K562 (cell line): Measurements from ENCODE around the gene SLC2A13. TPM values are rescaled to one million over a fixed set of nuclear protein-coding genes. Genes with fewer than 3 reads are reported as not detected.

Experiments
- ATAC-seq: fragments of 200-7000 bp; cut with Tn5 transposase; 3 replicates; pipeline ENCODE4 v1.9.1; 2020; ENCODE audit warnings: moderate library complexity
- BruUV-seq: library from RNA; stranded (reverse); fragments of 400-500 nt; replicated peaks from 2 replicates; lab custom pipeline; 2021; lab: Mats Ljungman, UMichigan
- CTCF ChIA-PET: fragments of 300-600 bp; formaldehyde crosslinking; extraction: SDS; loops from one replicate; lab custom pipeline; 2021; ENCODE audit warnings: low intra/inter-chr PET ratio; lab: Yijun Ruan, JAX
- POLR2A ChIA-PET: fragments of 300-600, 350-650 bp; sonication (Branson Sonifier 250); formaldehyde crosslinking; extraction: SDS; loops from one replicate; lab custom pipeline; 2021; ENCODE audit warnings: antibody characterized with exemption, inconsistent platforms; lab: Yijun Ruan, JAX
- DNase-seq, 4 experiments: peaks; one replicate each; pipeline versions ENCODE4 v3.0.0 to v3.0.0-alpha.2; 2011 to 2018; ENCODE audit warnings: low spot score in 3 of 4, mixed read lengths in 3 of 4; ENCODE audit errors: extremely low read depth in 1 of 4
- FAIRE-seq: peaks from 2 replicates; lab custom pipeline; 2011; peaks lifted over from hg19 to GRCh38; lab: Jason Lieb, UNC
- H2AFZ ChIP-seq: 2 replicates; pipeline ENCODE4 v1.6.0; 2011; ENCODE audit warnings: low read depth, low read length, control low read depth, inconsistent platforms
- H3K27ac ChIP-seq: fragments of 200-600 bp; 3 replicates; pipeline ENCODE4 v1.8.0; 2011; ENCODE audit warnings: low read depth, mild to moderate bottlenecking, control low read depth, inconsistent platforms, low read length, moderate library complexity, mixed read lengths; ENCODE audit errors: extremely low read depth
- H3K27me3 ChIP-seq, 2 experiments: fragments of 300-600 bp in 1 of 2; 2 replicates in 1 of 2; 3 replicates in 1 of 2; pipeline versions ENCODE4 v1.6.0 to v1.8.0; 2011; ENCODE audit warnings: inconsistent platforms in 2 of 2, low read length in 2 of 2, mild to moderate bottlenecking in 1 of 2, mixed read lengths in 1 of 2, moderate library complexity in 1 of 2; ENCODE audit not compliant: control insufficient read depth in 2 of 2, insufficient read depth in 2 of 2
- H3K36me3 ChIP-seq: fragments of 300-600 bp; 3 replicates; pipeline ENCODE4 v1.8.0; 2011; ENCODE audit warnings: mild to moderate bottlenecking, low read length, inconsistent platforms; ENCODE audit not compliant: control insufficient read depth, insufficient read depth
- H3K4me1 ChIP-seq, 2 experiments: fragments of 200-600 bp in 1 of 2; replicated peaks in 1 of 2; 2 replicates in 1 of 2; 3 replicates in 1 of 2; pipeline versions ENCODE4 v1.5.1 to v1.8.0; 2011; ENCODE audit warnings: inconsistent platforms in 2 of 2, low read length in 2 of 2, mild to moderate bottlenecking in 1 of 2, mixed read lengths in 1 of 2, moderate library complexity in 1 of 2; ENCODE audit not compliant: control insufficient read depth in 2 of 2, insufficient read depth in 2 of 2
- H3K4me2 ChIP-seq: 2 replicates; pipeline ENCODE4 v1.6.1; 2011; ENCODE audit warnings: low read length, control low read depth, inconsistent platforms, mixed read lengths; ENCODE audit not compliant: insufficient read depth
- H3K4me3 ChIP-seq: fragments of 200-600 bp; sonication (generic), shearing (Covaris generic); 2 replicates; pipeline ENCODE4 v1.5.1; 2016; ENCODE audit warnings: control low read depth, inconsistent platforms
- H3K79me2 ChIP-seq: fragments of 200-600 bp; 3 replicates; pipeline ENCODE4 v1.8.0; 2011; ENCODE audit warnings: low read length, inconsistent platforms; ENCODE audit not compliant: control insufficient read depth, insufficient read depth
- H3K9ac ChIP-seq, 2 experiments: 2 replicates each; pipeline versions ENCODE4 v1.6.0 to v1.6.1; 2011; ENCODE audit warnings: low read depth in 2 of 2, low read length in 2 of 2, control low read depth in 1 of 2, inconsistent platforms in 1 of 2, mild to moderate bottlenecking in 1 of 2, mixed read lengths in 1 of 2; ENCODE audit not compliant: insufficient read depth in 1 of 2
- H3K9me1 ChIP-seq: one replicate; pipeline ENCODE4 v1.6.0; 2011; ENCODE audit warnings: inconsistent platforms, mild to moderate bottlenecking, low read length, moderate library complexity; ENCODE audit not compliant: control insufficient read depth, insufficient read depth
- H3K9me3 ChIP-seq: replicated peaks from 2 replicates; pipeline ENCODE4 v1.5.1; 2011; ENCODE audit warnings: low read depth, low read length, inconsistent platforms; ENCODE audit not compliant: control insufficient read depth, insufficient read depth
- H4K20me1 ChIP-seq: replicated peaks from 2 replicates; pipeline ENCODE4 v1.6.1; 2011; ENCODE audit warnings: low read length, inconsistent platforms, mixed read lengths; ENCODE audit not compliant: control insufficient read depth, insufficient read depth
- CSDE1 ChIP-seq, 2 experiments: fragments of 450-650 bp; IDR thresholded peaks; 2 replicates each; pipeline ENCODE4 v1.6.1; 2016; ENCODE audit warnings: mild to moderate bottlenecking in 1 of 2
- RBM15 ChIP-seq: fragments of 200-400 bp; formaldehyde crosslinking; IDR thresholded peaks from 2 replicates; pipeline ENCODE4 v1.6.1; 2018; ENCODE audit warnings: mild to moderate bottlenecking, low read length, moderate library complexity; ENCODE audit not compliant: insufficient read depth
- WGBS: fragments of 100-300 bp; shearing (Covaris generic); methylation state at CpG from one replicate; pipeline ENCODE4 v1.1.6; 2016; ENCODE audit warnings: low coverage, mixed read lengths; ENCODE audit not compliant: insufficient coverage; ENCODE audit errors: missing lambda C conversion rate; 5-methylcytosine and 5-hydroxymethylcytosine counted together
- in situ Hi-C: fragments of 300-500 bp; cut with MboI; formaldehyde crosslinking; loops from 4 replicates; pipeline ENCODE4 v1.15.0; 2018; ENCODE audit warnings: inconsistent platforms, mixed read lengths
- intact Hi-C: fragments of 100-400 bp; cut with micrococcal nuclease; formaldehyde crosslinking; loops from 2 replicates; pipeline ENCODE4 v1.14.2; 2022
- polyA plus RNA-seq, 8 experiments: library from polyadenylated mRNA; depleted of rRNA in 4 of 8; stranded (reverse) in 5 of 8; unstranded in 3 of 8; fragments of >200 nt; fragmentation: Nextera tagmentation in 2 of 8; fragmentation: Illumina TruSeq in 1 of 8; extraction: Ambion mirVana in 2 of 8; extraction: Trizol in 1 of 8; gene quantifications; 2 replicates each; pipeline versions ENCODE4 v1.2.1 to v1.2.3, GENCODE V29; 2011 to 2014; ENCODE audit warnings: inconsistent platforms in 1 of 8, missing spikeins in 1 of 8
- total RNA-seq, 7 experiments: library from RNA; depleted of rRNA in 6 of 7; stranded (reverse); fragments of >200 nt in 6 of 7; fragmentation: Illumina TruSeq in 2 of 7; extraction: Trizol in 2 of 7; gene quantifications; 2 replicates each; pipeline versions ENCODE4 v1.2.1 to v1.2.3, GENCODE V29; 2011 to 2021; ENCODE audit warnings: low replicate concordance in 1 of 7

The SLC2A13 gene
- total and polyA plus RNA-seq, 9 of the 15 experiments (the other 6 are each of a cell fraction or from before 2014, with no cell fraction given) = 1.7 to 12.4 (median 9.0) TPM

DNA sequence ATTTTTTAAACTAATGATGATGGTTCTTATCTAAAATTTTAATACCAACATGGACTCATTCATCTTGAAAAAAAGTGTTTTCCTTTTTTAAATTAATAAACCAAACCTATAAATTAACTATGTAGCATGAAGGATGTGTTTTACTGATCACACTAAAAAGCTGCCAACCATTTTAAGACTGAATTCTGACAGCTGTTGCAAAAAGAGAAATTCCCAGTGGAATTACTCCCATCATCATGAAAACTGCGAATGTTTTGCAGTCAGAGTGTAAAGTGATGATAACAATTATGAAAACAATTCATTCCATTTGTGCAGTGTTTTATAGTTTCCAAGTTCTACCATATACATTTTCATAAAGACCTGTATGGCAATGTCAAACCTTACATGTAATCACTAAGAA lies 232.8 kb downstream of the SLC2A13 start:
- TF ChIP-seq RBM15 = no peak
- in situ Hi-C loops (no loop called here), intact Hi-C loops (no loop called here)
- Histone ChIP-seq H3K36me3 (no peaks in the 10 kb centered on the region), H3K9me1 (no peaks in the 10 kb centered on the region), H3K9me3 (no peaks in the 10 kb centered on the region), H2AFZ (no peak overlapping the region), H3K27ac (no peak overlapping the region), H4K20me1 (no peaks in the 10 kb centered on the region), H3K27me3 (no peaks in the 10 kb centered on the region), H3K4me2 (no peak overlapping the region), H3K9ac (no peak overlapping the region), H3K4me1 (no peaks in the 10 kb centered on the region), H3K4me3 (no peak overlapping the region), H3K79me2 (no peaks in the 10 kb centered on the region)
- DNase-seq = no peak
- ChIA-PET CTCF (no interaction called here), POLR2A (interaction anchor here (1.3 kb wide), 1 partner anchor 9 kb away, joined by 4 read pairs; no protein-coding TSS in a partner anchor)
- no TSS peak for BruUV-seq
- FAIRE-seq = no peak
- no peak for ATAC-seq
- WGBS = 10% methylated on average over 1 of the region's 1 CpG

DNA sequence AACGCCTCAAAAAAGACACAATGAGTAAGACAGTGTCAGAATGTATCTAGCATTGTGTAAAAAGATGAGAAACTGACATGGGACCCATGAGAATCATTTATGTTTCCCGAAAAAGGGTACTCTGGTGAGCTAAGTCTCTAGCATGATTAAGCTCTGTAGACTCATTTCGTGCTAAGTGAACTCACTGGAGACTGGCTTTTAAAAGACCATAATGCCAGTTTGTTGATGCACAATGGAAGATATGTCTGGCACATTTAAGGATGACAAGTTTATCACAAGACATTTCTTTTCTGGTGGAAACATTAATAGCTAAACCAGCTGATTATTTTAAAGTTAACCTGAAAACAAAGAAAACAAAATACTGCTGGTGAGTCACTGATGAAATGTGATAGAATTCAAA lies 233.5 kb downstream of the SLC2A13 start:
- H3K27me3 ChIP-seq = no peaks in the 10 kb centered on the region
- no peaks in the 10 kb centered on the region for H3K36me3 ChIP-seq
- H3K4me3 ChIP-seq = no peak overlapping the region
- no peak for DNase-seq
- no peaks in the 10 kb centered on the region for H3K79me2 ChIP-seq
- no peak for TF ChIP-seq CSDE1 (IDR thresholded peaks at IDR 0.05)
- 41% methylated on average over 3 of the region's 3 CpGs for WGBS
- BruUV-seq = no TSS peak
- no peak overlapping the region for H3K4me2 ChIP-seq
- H4K20me1 ChIP-seq = no peaks in the 10 kb centered on the region
- H3K9ac ChIP-seq = no peak overlapping the region
- H2AFZ ChIP-seq = no peak overlapping the region
- H3K27ac ChIP-seq = no peak overlapping the region
- CTCF ChIA-PET = no interaction called here
- intact Hi-C loops (no loop called here), in situ Hi-C loops (no loop called here)
- H3K9me3 ChIP-seq = no peaks in the 10 kb centered on the region
- no peak for FAIRE-seq
- no peaks in the 10 kb centered on the region for H3K4me1 ChIP-seq
- H3K9me1 ChIP-seq = no peaks in the 10 kb centered on the region
- POLR2A ChIA-PET = no interaction called here
- no peak for ATAC-seq
